ENCODE measurements around the gene IRF5. TPM values are rescaled to one million over a fixed set of nuclear protein-coding genes. Genes with fewer than 3 reads are reported as not detected.

Gene IRF5
- total RNA-seq, 1 donor from 2014 or later: 19.9 TPM

- H3K4me3 ChIP-seq (ENCODE audit: low read depth, low read length): no peak overlapping the region
- H3K27me3 ChIP-seq (ENCODE audit: control insufficient read depth, insufficient read depth, low read length): peaks cover 13% of the 10 kb centered on the region
- DNase-seq (ENCODE audit: low read depth): no peak
- H3K36me3 ChIP-seq (ENCODE audit: control insufficient read depth, insufficient read depth, low read length): no peaks in the 10 kb centered on the region
- TF ChIP-seq, protein P1, sequence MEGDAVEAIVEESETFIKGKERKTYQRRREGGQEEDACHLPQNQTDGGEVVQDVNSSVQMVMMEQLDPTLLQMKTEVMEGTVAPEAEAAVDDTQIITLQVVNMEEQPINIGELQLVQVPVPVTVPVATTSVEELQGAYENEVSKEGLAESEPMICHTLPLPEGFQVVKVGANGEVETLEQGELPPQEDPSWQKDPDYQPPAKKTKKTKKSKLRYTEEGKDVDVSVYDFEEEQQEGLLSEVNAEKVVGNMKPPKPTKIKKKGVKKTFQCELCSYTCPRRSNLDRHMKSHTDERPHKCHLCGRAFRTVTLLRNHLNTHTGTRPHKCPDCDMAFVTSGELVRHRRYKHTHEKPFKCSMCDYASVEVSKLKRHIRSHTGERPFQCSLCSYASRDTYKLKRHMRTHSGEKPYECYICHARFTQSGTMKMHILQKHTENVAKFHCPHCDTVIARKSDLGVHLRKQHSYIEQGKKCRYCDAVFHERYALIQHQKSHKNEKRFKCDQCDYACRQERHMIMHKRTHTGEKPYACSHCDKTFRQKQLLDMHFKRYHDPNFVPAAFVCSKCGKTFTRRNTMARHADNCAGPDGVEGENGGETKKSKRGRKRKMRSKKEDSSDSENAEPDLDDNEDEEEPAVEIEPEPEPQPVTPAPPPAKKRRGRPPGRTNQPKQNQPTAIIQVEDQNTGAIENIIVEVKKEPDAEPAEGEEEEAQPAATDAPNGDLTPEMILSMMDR (IDR thresholded peaks at IDR 0.05; ENCODE audit: insufficient read depth, low read length, poor library complexity, severe bottlenecking): peak; percentile 2
Observed at GRCh38 chr7:128891110-128891941, 46.4 kb upstream of the IRF5 start.

DNA sequence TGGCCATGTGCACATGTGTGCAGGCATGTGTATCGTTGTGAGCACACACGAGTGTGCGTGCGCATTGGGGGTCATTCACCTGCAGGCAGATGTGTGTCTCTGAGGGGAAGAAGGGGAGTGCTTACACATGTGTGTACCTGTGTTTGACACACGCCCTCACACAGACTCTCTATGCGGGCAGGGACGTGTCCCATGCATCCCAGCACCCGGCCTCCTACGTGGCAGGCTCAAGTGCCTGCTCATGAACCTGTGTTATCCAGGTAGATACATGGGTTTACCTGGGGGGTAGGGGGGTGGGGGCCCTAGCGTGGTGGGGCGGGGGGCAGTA, 45.8 kb upstream of the IRF5 start:
- no peak for DNase-seq (ENCODE audit: low read depth)
- peaks cover 13% of the 10 kb centered on the region for H3K27me3 ChIP-seq (ENCODE audit: control insufficient read depth, insufficient read depth, low read length)
- TF ChIP-seq, protein P1 (IDR thresholded peaks at IDR 0.05; ENCODE audit: insufficient read depth, low read length, poor library complexity, severe bottlenecking): no peak
- H3K4me3 ChIP-seq (ENCODE audit: low read depth, low read length): no peak overlapping the region
- H3K36me3 ChIP-seq (ENCODE audit: control insufficient read depth, insufficient read depth, low read length): no peaks in the 10 kb centered on the region

GRCh38 chr7:128892521-128893250, 45.0 kb upstream of the IRF5 start:
- Histone ChIP-seq H3K4me3 (ENCODE audit: low read depth, low read length) (no peak overlapping the region), H3K27me3 (ENCODE audit: control insufficient read depth, insufficient read depth, low read length) (peaks cover 13% of the 10 kb centered on the region), H3K36me3 (ENCODE audit: control insufficient read depth, insufficient read depth, low read length) (no peaks in the 10 kb centered on the region)
- TF ChIP-seq, protein P1 (IDR thresholded peaks at IDR 0.05; ENCODE audit: insufficient read depth, low read length, poor library complexity, severe bottlenecking): no peak
- no peak for DNase-seq (ENCODE audit: low read depth)

- H3K4me3 ChIP-seq (ENCODE audit: low read depth, low read length): no peak overlapping the region
- TF ChIP-seq, protein P1 (IDR thresholded peaks at IDR 0.05; ENCODE audit: insufficient read depth, low read length, poor library complexity, severe bottlenecking): no peak
- DNase-seq (ENCODE audit: low read depth): no peak
Observed at GRCh38 chr7:128893251-128894100, 44.3 kb upstream of the IRF5 start.

DNA sequence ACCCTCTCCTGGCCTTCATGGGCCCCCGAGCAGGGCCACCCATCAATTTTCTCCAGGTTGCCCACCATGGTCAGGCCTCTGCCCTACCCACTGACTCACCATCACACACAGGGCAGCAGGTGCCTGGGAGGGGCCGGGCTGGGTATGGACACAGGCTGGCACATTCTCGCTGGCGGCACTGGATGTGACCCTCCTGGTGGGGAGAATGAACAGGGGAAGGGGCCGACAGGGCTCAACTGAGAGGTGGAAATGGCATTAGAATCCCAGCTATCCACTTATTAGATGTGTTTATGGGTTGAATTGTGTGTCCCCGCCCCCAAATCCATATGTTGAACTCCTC, 43.7 kb upstream of the IRF5 start:
- no peak for DNase-seq (ENCODE audit: low read depth)
- H3K27me3 ChIP-seq (ENCODE audit: control insufficient read depth, insufficient read depth, low read length): peaks cover 13% of the 10 kb centered on the region
- TF ChIP-seq, protein P1 (IDR thresholded peaks at IDR 0.05; ENCODE audit: insufficient read depth, low read length, poor library complexity, severe bottlenecking): no peak
- H3K4me3 ChIP-seq (ENCODE audit: low read depth, low read length): no peak overlapping the region
- H3K36me3 ChIP-seq (ENCODE audit: control insufficient read depth, insufficient read depth, low read length): no peaks in the 10 kb centered on the region

More at GRCh38 chr7:128893251-128894100, 44.3 kb upstream of the IRF5 start:
- H3K36me3 ChIP-seq (ENCODE audit: control insufficient read depth, insufficient read depth, low read length): no peaks in the 10 kb centered on the region
- H3K27me3 ChIP-seq (ENCODE audit: control insufficient read depth, insufficient read depth, low read length): peaks cover 13% of the 10 kb centered on the region

Measured in kidney epithelial cell (primary cell).